ENCODE measurements around the gene STXBP6.

Gene STXBP6

DNA sequence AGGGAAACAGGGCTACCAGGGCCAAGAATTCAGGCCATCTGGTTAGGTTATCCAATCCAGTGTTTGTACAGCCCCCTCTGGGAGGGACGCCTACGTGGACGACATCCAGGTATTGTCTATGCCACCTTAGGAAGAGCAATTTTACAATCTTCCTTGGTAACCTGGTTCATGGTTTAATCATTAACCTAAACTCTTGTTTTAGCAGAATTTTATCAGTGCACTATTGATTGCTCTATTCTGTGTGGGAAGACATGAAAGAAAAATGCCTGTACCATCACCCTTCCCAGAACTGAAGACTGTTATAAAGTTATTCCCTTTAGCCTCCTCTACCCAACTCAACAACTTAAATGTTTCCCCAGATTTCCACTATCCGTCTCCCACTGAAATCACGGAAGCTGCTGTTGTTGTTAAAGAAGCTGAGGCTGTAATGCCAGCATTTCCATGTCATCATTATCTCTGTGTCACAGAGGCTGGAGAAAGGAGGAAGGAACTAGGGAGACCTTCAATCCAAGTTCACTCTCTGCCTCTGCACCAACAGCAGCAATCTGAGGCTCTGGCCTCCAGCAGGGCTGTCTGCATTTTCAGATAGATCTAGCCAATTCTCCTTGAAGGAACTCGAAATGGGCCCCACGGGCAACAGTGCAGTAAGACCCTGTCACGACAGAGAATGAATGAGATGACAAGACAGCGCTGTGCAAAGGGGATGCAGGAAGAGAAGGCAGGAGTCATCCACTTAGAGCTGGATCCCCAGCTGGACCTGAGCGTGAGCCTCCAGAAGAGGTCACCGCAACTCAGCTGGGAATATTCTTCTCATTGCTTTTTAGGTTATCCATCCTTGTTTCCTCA lies 232.5 kb downstream of the STXBP6 start:
- H3K4me3 ChIP-seq, result no peak overlapping the region
- DNase-seq (ENCODE audit: low spot score), result no peak
- no peak overlapping the region for H3K27ac ChIP-seq
- TF ChIP-seq CTCF (IDR thresholded peaks at IDR 0.05), result no peak

GRCh38 chr14:24816929-24817211 lies 233.1 kb downstream of the STXBP6 start:
- no peak for TF ChIP-seq CTCF (IDR thresholded peaks at IDR 0.05)
- no peak for DNase-seq (ENCODE audit: low spot score)
- Histone ChIP-seq H3K27ac (no peak overlapping the region), H3K4me3 (no peak overlapping the region)

GRCh38 chr14:24816011-24816928 lies 233.7 kb downstream of the STXBP6 start:
- DNase-seq (ENCODE audit: low spot score), result no peak
- Histone ChIP-seq H3K27ac (no peak overlapping the region), H3K4me3 (no peak overlapping the region)
- TF ChIP-seq CTCF (IDR thresholded peaks at IDR 0.05), result no peak

- DNase-seq (ENCODE audit: low spot score), result no peak
- no peak overlapping the region for H3K4me3 ChIP-seq
- H3K27ac ChIP-seq, result no peak overlapping the region
- no peak for TF ChIP-seq CTCF (IDR thresholded peaks at IDR 0.05)
Observed at GRCh38 chr14:24815543-24815942, 234.4 kb downstream of the STXBP6 start.

DNA sequence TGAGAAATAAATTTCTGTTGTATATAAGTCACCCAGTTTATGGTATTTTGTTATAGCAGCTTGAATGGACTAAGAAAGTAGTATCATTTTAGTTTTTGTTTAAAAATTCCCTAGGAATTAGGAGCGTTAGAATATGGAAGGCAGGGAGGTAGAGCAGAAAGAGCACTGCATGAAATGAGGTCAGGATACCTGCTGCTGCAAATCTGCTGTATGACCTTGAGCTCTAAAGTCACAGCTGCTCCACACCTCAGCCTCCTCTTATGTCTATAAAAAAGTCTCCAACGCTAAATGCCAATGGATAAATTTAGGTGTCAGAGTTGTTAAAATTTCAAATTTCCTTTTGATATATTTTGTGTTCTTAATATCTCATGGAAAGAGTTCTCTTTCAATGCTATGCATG lies 235.0 kb downstream of the STXBP6 start:
- no peak for TF ChIP-seq CTCF (IDR thresholded peaks at IDR 0.05)
- Histone ChIP-seq H3K27ac (no peak overlapping the region), H3K4me3 (no peak overlapping the region)
- no peak for DNase-seq (ENCODE audit: low spot score)

- TF ChIP-seq CTCF (IDR thresholded peaks at IDR 0.05), result no peak
- no peak overlapping the region for H3K27ac ChIP-seq
- no peak for DNase-seq (ENCODE audit: low spot score)
Observed at GRCh38 chr14:24814346-24814745, 235.6 kb downstream of the STXBP6 start.

More at GRCh38 chr14:24814346-24814745, 235.6 kb downstream of the STXBP6 start:
- H3K4me3 ChIP-seq, result no peak overlapping the region

All from coronary artery (tissue), 2 donors.